Measurements from ENCODE around the gene C19orf47.

GRCh38 chr19:40348125-40348913 lies at the start of gene C19orf47, which contains the start of gene PLD3:
- TF ChIP-seq POLR2AphosphoS5 (IDR thresholded peaks at IDR 0.05) (peak; percentile 93 to 99 (median 95)), POLR2A (IDR thresholded peaks at IDR 0.05) (peak in 2 of 4 donors; percentile 68 to 82), CTCF (IDR thresholded peaks at IDR 0.05) (no peak), EP300 (IDR thresholded peaks at IDR 0.05) (no peak)
